Measurements from ENCODE around the gene AFTPH.
A peak's percentile ranks its signal among the peaks of the same experiment; 100 is the strongest.

AFTPH gene

GRCh38 chr2:64620661-64621060 lies 96.5 kb downstream of the AFTPH start:
- Mint-ChIP-seq H3K4me3 (no peak overlapping the region), H3K36me3 (no peaks in the 10 kb centered on the region), H3K9me3 (ENCODE audit: low read depth) (no peaks in the 10 kb centered on the region), H3K27me3 (no peaks in the 10 kb centered on the region), H3K4me1 (ENCODE audit: low read depth) (no peaks in the 10 kb centered on the region), H3K27ac (no peak overlapping the region)

GRCh38 chr2:64622443-64623241 lies 98.5 kb downstream of the AFTPH start:
- H3K4me3 Mint-ChIP-seq, result no peak overlapping the region
- H3K36me3 Mint-ChIP-seq, result no peaks in the 10 kb centered on the region
- H3K4me1 Mint-ChIP-seq (ENCODE audit: low read depth), result no peaks in the 10 kb centered on the region
- H3K27me3 Mint-ChIP-seq, result no peaks in the 10 kb centered on the region
- H3K27ac Mint-ChIP-seq, result no peak overlapping the region
- no peaks in the 10 kb centered on the region for H3K9me3 Mint-ChIP-seq (ENCODE audit: low read depth)

- Mint-ChIP-seq H3K36me3 (no peaks in the 10 kb centered on the region), H3K9me3 (ENCODE audit: low read depth) (no peaks in the 10 kb centered on the region), H3K4me3 (no peak overlapping the region), H3K27ac (no peak overlapping the region), H3K4me1 (ENCODE audit: low read depth) (no peaks in the 10 kb centered on the region), H3K27me3 (no peaks in the 10 kb centered on the region)
These were observed 99.2 kb downstream of the AFTPH start for GRCh38 chr2:64623242-64623850.

- H3K4me1 Mint-ChIP-seq (ENCODE audit: low read depth), result no peaks in the 10 kb centered on the region
These were observed 100.0 kb downstream of the AFTPH start for GRCh38 chr2:64624108-64624610.

GRCh38 chr2:64624862-64625261 lies 100.7 kb downstream of the AFTPH start:
- Mint-ChIP-seq H3K27me3 (no peaks in the 10 kb centered on the region), H3K9me3 (ENCODE audit: low read depth) (no peaks in the 10 kb centered on the region), H3K36me3 (no peaks in the 10 kb centered on the region), H3K4me3 (no peak overlapping the region), H3K27ac (no peak overlapping the region), H3K4me1 (ENCODE audit: low read depth) (no peaks in the 10 kb centered on the region)

More at GRCh38 chr2:64624108-64624610, 100.0 kb downstream of the AFTPH start:
- Mint-ChIP-seq H3K9me3 (ENCODE audit: low read depth) (no peaks in the 10 kb centered on the region), H3K36me3 (no peaks in the 10 kb centered on the region), H3K27me3 (no peaks in the 10 kb centered on the region), H3K4me3 (no peak overlapping the region), H3K27ac (no peak overlapping the region)

GRCh38 chr2:64625299-64626145 lies 101.4 kb downstream of the AFTPH start:
- H3K27ac Mint-ChIP-seq, result no peak overlapping the region
- no peaks in the 10 kb centered on the region for H3K4me1 Mint-ChIP-seq (ENCODE audit: low read depth)
- no peaks in the 10 kb centered on the region for H3K9me3 Mint-ChIP-seq (ENCODE audit: low read depth)
- no peaks in the 10 kb centered on the region for H3K27me3 Mint-ChIP-seq
- H3K36me3 Mint-ChIP-seq, result peaks cover under 1% of the 10 kb centered on the region
- no peak overlapping the region for H3K4me3 Mint-ChIP-seq

- Mint-ChIP-seq H3K9me3 (ENCODE audit: low read depth) (no peaks in the 10 kb centered on the region), H3K27me3 (no peaks in the 10 kb centered on the region), H3K4me1 (ENCODE audit: low read depth) (peaks cover 2% of the 10 kb centered on the region), H3K27ac (no peak overlapping the region), H3K4me3 (no peak overlapping the region), H3K36me3 (peaks cover 7% of the 10 kb centered on the region)
These were observed 102.2 kb downstream of the AFTPH start for GRCh38 chr2:64626146-64626809.

GRCh38 chr2:64626963-64627760 lies 103.0 kb downstream of the AFTPH start:
- peaks cover 2% of the 10 kb centered on the region for H3K4me1 Mint-ChIP-seq (ENCODE audit: low read depth)
- H3K27ac Mint-ChIP-seq, result no peak overlapping the region
- no peaks in the 10 kb centered on the region for H3K9me3 Mint-ChIP-seq (ENCODE audit: low read depth)
- no peaks in the 10 kb centered on the region for H3K27me3 Mint-ChIP-seq
- peaks cover 9% of the 10 kb centered on the region for H3K36me3 Mint-ChIP-seq
- no peak overlapping the region for H3K4me3 Mint-ChIP-seq

- Mint-ChIP-seq H3K4me3 (no peak overlapping the region), H3K27ac (no peak overlapping the region), H3K4me1 (ENCODE audit: low read depth) (peaks cover 2% of the 10 kb centered on the region), H3K9me3 (ENCODE audit: low read depth) (no peaks in the 10 kb centered on the region), H3K27me3 (no peaks in the 10 kb centered on the region), H3K36me3 (peaks cover 11% of the 10 kb centered on the region)
These were observed 104.0 kb downstream of the AFTPH start for GRCh38 chr2:64627860-64628841.

- Mint-ChIP-seq H3K36me3 (peaks cover 13% of the 10 kb centered on the region), H3K4me3 (no peak overlapping the region), H3K9me3 (ENCODE audit: low read depth) (no peaks in the 10 kb centered on the region), H3K4me1 (ENCODE audit: low read depth) (peaks cover 4% of the 10 kb centered on the region), H3K27me3 (no peaks in the 10 kb centered on the region), H3K27ac (no peak overlapping the region)
These were observed 105.2 kb downstream of the AFTPH start for GRCh38 chr2:64629329-64629781.

GRCh38 chr2:64629875-64630274 lies 105.7 kb downstream of the AFTPH start:
- no peak overlapping the region for H3K4me3 Mint-ChIP-seq
- H3K4me1 Mint-ChIP-seq (ENCODE audit: low read depth), result peaks cover 4% of the 10 kb centered on the region
- H3K27ac Mint-ChIP-seq, result no peak overlapping the region

GRCh38 chr2:64630752-64631151 lies 106.6 kb downstream of the AFTPH start:
- no peaks in the 10 kb centered on the region for H3K9me3 Mint-ChIP-seq (ENCODE audit: low read depth)
- no peaks in the 10 kb centered on the region for H3K27me3 Mint-ChIP-seq
- peaks cover 8% of the 10 kb centered on the region for H3K4me1 Mint-ChIP-seq (ENCODE audit: low read depth)
- peaks cover 13% of the 10 kb centered on the region for H3K36me3 Mint-ChIP-seq
- no peak overlapping the region for H3K4me3 Mint-ChIP-seq
- H3K27ac Mint-ChIP-seq, result peak overlapping the region; percentile 34

More at GRCh38 chr2:64629875-64630274, 105.7 kb downstream of the AFTPH start:
- H3K27me3 Mint-ChIP-seq, result no peaks in the 10 kb centered on the region
- no peaks in the 10 kb centered on the region for H3K9me3 Mint-ChIP-seq (ENCODE audit: low read depth)
- peaks cover 13% of the 10 kb centered on the region for H3K36me3 Mint-ChIP-seq

- H3K27me3 Mint-ChIP-seq, result no peaks in the 10 kb centered on the region
- H3K27ac Mint-ChIP-seq, result no peak overlapping the region
- H3K36me3 Mint-ChIP-seq, result peaks cover 19% of the 10 kb centered on the region
- peaks cover 18% of the 10 kb centered on the region for H3K4me1 Mint-ChIP-seq (ENCODE audit: low read depth)
- no peak overlapping the region for H3K4me3 Mint-ChIP-seq
- H3K9me3 Mint-ChIP-seq (ENCODE audit: low read depth), result no peaks in the 10 kb centered on the region
These were observed 107.6 kb downstream of the AFTPH start for GRCh38 chr2:64631771-64632170.
